Uterus (tissue), 4 donors: ENCODE data around the gene FAM72B. TPM values are rescaled to one million over a fixed set of nuclear protein-coding genes. Genes with fewer than 3 reads are reported as not detected.
"Not testable (repeated sequence)": the region's sequence is repeated elsewhere in the genome, so short reads cannot be mapped to it uniquely, and the experiment has no call there.

Experiments used
- DNase-seq, 2 donors: peaks; one replicate each; pipeline ENCODE4 v3.0.0-alpha.2; 2019 to 2020
- H3K27ac ChIP-seq, 2 donors: fragments of 200-600 bp; sonication (generic); 1 replicate in 1 of 2; 2 replicates in 1 of 2; pipeline ENCODE4 v1.5.1; 2016 to 2018
- H3K27me3 ChIP-seq, 2 donors: fragments of 200-600 bp; sonication (generic); one replicate each; pipeline ENCODE4 v1.5.1; 2018 to 2019; ENCODE audit warnings: control low read depth in 1 of 2
- H3K36me3 ChIP-seq, 2 donors: fragments of 200-600 bp; sonication (generic); one replicate each; pipeline ENCODE4 v1.5.1; 2019; ENCODE audit warnings: control low read depth in 1 of 2
- H3K4me1 ChIP-seq, 2 donors: fragments of 200-600 bp; sonication (generic); one replicate each; pipeline ENCODE4 v1.5.1; 2018 to 2019; ENCODE audit warnings: control low read depth in 1 of 2
- H3K4me3 ChIP-seq, 2 donors: fragments of 200-600 bp; sonication (generic); 1 replicate in 1 of 2; 2 replicates in 1 of 2; pipeline ENCODE4 v1.5.1; 2018 to 2019; ENCODE audit warnings: mild to moderate bottlenecking in 1 of 2
- H3K9me3 ChIP-seq, 2 donors: fragments of 200-600 bp; sonication (generic); one replicate each; pipeline ENCODE4 v1.5.1; 2019; ENCODE audit warnings: control low read depth in 1 of 2
- intact Hi-C: fragments of 100-400 bp; cut with DNase I; formaldehyde crosslinking; loops from one replicate; pipeline ENCODE4 v1.15.1; 2023; ENCODE audit warnings: low total_unique reads
- total RNA-seq, 4 donors: library from RNA; depleted of rRNA in 3 of 4; stranded (reverse); fragments of >200 nt in 3 of 4; gene quantifications; one replicate each; pipeline versions ENCODE4 v1.1.0 to v1.2.4, GENCODE V29; 2014 to 2023
- donor health status: DM: yes; HTN: yes; CAD: no.

The FAM72B gene
- total RNA-seq, 4 donors from 2014 or later: 1.0 to 4.6 TPM; not detected in 2

DNA sequence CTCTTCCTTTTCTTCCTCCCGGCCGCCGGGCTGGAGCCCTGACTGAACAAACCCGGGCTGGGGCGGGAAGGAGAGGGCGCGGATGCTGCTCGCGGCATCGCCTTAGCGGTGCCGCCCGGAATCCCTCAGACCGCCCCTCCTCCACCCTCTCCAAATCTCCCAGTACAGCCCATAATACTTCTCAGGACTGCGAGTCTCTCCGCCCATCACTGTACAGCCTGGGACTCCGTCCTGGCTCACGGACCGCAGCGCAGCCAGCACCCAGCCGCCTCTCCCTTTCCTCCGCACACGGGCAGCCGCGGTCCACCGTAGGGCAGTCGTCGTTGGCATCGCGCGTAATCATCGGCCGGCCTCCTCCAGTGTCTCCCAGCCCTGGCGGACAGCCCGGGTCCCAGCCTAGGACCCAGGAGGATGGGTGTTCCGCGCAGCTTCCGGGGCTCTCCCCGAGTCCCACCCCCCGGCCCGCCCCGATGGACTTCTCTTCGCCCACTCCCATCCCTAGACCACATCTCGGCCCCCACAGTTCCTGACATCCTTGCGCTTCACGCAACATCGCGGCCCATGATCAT, 1.1 kb upstream of the FAM72B start:
- H3K9me3 ChIP-seq, H3K27me3 ChIP-seq, H3K36me3 ChIP-seq, intact Hi-C loops, H3K4me1 ChIP-seq: not testable (repeated sequence)
- Histone ChIP-seq H3K4me3 (peak overlapping the region; percentile 25 to 51), H3K27ac (peak overlapping the region; percentile 71 to 87)
- peak in 1 of 2 donors; percentile 16 for DNase-seq

DNA sequence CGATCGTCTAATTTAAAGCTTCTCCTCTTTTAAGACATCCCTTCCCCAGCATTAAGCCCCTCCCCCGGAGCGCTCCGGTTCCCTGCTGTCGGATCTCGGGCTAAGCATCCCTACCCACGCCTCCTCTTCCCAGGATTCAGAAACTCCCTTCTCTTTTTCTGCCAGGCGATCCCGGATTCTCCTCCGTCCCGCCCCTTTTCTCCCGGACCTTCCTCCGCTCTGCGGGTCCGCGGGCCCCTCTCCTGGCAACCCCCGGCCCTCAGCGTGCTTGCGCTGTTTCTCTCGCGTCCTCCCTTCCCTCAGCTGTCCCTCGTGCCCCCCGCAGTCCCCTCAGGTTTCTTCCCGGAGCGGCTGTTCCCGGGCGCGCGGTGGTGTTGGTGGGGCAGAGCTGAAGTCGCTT, 273 bp downstream of the FAM72B start:
- H3K4me1 ChIP-seq, intact Hi-C loops, H3K36me3 ChIP-seq, H3K27me3 ChIP-seq, H3K9me3 ChIP-seq, H3K27ac ChIP-seq: not testable (repeated sequence)
- peak; percentile 11 to 14 for DNase-seq
- peak overlapping the region; percentile 26 to 29 for H3K4me3 ChIP-seq

DNA sequence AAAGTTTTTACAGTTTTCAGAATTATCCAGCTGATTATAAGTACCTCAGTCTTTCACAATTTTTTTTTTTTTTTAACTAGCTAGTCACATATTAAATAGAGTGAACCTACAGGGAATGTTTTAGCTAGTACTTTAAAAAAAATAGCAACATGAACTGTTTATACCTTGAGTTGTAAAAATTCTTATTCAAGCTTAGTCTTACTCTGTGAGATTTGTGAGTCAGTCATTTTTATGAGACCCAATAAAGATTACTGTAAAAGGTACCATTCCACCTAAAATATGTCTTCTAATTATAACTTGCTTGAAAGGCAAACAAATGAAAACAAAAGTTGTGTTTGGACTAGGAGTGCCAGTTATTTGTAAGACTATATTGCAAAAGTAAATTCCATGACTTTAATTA, 5.9 kb downstream of the FAM72B start:
- intact Hi-C loops, H3K27ac ChIP-seq, DNase-seq, H3K36me3 ChIP-seq, H3K9me3 ChIP-seq, H3K27me3 ChIP-seq, H3K4me1 ChIP-seq, H3K4me3 ChIP-seq: not testable (repeated sequence)

DNA sequence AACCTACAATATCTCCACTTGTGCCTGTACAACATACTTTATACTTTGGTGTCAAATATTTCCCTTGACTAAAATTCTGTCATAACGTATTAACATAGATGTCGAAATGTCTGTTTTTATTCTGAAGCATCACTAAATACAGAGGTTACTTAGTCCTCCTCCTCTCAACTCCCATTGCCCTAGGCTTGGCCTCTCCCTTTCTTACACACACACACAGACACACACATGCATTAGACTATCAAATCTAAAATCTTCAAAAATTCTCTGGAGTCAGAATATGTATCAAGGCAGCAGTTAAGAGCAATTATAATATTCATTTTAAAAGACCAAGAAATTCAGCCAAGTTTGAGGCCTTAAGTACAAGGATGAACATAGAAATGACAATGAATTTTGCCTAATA, 7.5 kb downstream of the FAM72B start:
- H3K9me3 ChIP-seq, H3K27me3 ChIP-seq, H3K27ac ChIP-seq, H3K36me3 ChIP-seq, H3K4me1 ChIP-seq, intact Hi-C loops, H3K4me3 ChIP-seq, DNase-seq: not testable (repeated sequence)

DNA sequence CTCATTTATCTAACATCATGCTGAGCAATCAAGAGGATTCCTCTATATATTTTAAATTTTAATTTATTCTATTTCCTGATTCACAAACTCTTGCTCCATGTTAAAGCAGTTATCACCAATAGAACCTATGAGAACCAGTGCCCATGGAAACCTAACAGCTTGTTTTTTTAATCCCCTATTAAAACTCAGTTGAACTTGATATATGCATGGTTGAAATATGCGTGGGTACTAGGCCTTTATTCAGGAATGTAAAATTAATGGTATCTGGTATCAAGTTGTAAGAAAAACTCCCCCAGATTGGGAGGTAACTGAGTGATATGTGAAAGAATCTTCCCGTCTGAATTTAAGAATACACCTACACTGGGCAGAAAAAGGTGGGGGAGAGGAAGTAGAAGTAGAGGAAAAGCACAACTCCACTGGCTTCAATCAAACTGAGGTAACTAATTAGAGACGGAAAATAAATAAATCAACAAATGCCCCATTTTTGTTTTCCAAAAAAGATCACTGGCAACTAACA, 15.9 kb downstream of the FAM72B start:
- intact Hi-C loops, H3K36me3 ChIP-seq, H3K27me3 ChIP-seq, H3K9me3 ChIP-seq, H3K4me3 ChIP-seq, H3K4me1 ChIP-seq, H3K27ac ChIP-seq, DNase-seq: not testable (repeated sequence)

DNA sequence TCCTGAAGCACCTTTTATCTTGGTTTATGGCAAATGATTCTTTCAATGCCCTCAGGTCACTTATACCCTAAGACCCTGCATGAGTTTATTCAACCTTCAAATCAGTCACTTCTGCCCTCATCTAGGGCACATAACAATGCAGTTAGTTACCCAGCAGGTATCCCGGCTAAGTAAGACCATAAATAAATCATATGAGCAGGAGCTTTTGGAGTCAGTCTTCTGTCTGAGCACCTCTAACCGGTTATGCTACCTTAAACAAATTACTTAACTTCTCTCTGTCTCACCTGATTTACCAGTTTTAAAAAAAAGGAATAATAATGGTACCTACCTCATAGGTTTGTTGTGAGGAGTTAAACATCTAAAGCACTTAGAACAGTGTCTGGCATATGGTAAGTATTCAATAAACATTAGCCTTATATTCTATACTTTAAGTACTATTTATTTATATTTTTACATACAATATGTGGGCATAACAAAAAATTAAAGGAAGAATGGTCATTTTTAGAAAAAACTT, 16.9 kb downstream of the FAM72B start:
- DNase-seq, H3K4me1 ChIP-seq, intact Hi-C loops, H3K36me3 ChIP-seq, H3K27ac ChIP-seq, H3K9me3 ChIP-seq, H3K4me3 ChIP-seq, H3K27me3 ChIP-seq: not testable (repeated sequence)

DNA sequence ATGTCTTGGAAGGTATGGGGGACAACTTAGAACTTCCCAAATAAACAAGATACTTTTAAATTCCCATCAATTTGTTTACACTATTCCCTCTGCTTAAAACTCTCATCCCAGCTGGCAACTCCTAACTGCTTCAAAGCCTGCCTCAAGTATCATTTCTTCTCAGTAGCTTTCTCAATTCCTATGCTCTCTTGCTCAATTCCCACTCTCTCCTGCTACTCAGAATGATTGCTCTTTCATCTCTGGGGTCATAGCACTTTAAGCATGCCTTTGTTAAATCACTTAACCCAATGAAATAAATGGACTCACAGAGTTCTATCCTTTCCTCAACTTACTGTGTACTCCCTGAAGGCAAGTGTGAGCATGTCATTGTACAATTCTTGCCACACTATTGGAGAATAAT, 18.8 kb downstream of the FAM72B start:
- H3K36me3 ChIP-seq, H3K27ac ChIP-seq, DNase-seq, H3K4me3 ChIP-seq, intact Hi-C loops, H3K9me3 ChIP-seq, H3K4me1 ChIP-seq, H3K27me3 ChIP-seq: not testable (repeated sequence)

DNA sequence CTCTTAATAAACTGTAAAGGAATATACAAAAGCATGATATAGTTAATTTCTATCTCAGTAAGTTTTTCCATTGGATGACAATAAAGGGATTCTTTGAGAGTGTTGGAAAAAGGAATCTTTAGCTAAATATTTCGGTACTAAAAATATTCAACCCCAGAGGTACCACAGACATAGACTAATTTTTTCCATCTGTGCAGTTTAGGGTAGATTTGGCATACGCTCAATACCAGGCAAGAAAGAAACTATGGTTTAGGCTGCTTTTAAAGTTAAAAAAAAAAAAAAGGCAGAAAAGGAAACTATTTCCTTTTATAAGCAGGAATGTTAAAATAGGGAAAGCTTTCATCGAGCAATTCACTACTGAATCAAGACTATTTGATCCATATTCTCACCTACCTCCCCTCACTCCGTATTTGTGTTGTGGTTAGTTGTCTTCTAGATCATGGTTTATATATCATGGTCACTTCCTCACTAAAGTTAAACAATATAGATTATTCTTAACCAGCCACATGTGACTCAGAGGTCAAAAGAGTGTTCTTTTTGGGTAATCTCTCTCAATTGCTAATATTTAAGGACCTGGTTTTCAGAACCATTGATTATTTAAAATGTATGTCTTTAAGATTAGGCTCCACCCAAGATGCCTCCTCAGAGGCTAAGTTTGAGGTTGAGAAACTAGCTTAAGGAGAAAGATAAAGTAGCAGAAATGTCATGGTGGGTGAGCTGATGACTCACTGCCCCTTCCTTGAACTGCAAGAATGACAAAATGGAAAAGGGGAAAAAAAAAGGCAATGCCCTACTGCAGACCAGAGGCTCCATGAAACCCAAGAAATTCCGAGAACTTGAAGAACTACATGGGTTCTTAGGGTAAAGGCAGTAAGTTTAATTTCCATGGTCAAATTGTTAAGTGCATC, 20.0 kb downstream of the FAM72B start:
- DNase-seq, H3K9me3 ChIP-seq, H3K4me3 ChIP-seq, H3K36me3 ChIP-seq, H3K4me1 ChIP-seq, H3K27me3 ChIP-seq, H3K27ac ChIP-seq, intact Hi-C loops: not testable (repeated sequence)

DNA sequence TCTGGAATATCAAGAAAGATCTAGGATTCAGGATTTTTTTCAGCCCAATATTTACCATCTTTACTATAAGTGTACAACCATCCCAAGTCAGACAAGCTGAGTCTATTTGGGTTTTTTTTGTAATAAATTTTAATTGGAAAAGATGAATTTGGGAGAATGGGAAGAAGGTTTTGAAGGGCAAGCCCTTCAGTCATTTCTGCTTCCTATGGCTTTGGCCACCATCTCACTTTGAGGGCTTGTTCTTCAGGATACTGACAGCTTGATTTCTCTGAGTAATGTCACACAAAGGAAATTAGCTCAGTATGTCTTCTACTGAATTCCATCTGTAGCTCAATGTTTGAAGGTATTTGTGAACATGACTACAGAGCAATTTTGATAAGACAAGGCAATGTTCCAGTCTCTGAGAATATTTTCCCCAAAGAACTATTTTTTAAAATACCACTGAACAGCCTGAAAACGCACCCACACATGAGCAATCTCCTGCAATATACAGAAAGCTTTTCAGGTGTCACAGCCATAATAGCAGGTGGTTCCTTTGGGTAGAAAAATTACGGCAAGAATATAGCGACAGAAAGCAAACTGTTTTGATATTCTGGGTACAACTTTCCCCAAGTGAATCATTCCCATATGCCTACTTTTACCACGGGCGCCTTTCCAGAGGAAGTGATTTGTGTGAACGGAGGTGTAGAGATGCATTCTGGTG, 22.8 kb downstream of the FAM72B start:
- DNase-seq, H3K9me3 ChIP-seq, H3K36me3 ChIP-seq, H3K27me3 ChIP-seq, H3K27ac ChIP-seq, H3K4me1 ChIP-seq, H3K4me3 ChIP-seq, intact Hi-C loops: not testable (repeated sequence)

DNA sequence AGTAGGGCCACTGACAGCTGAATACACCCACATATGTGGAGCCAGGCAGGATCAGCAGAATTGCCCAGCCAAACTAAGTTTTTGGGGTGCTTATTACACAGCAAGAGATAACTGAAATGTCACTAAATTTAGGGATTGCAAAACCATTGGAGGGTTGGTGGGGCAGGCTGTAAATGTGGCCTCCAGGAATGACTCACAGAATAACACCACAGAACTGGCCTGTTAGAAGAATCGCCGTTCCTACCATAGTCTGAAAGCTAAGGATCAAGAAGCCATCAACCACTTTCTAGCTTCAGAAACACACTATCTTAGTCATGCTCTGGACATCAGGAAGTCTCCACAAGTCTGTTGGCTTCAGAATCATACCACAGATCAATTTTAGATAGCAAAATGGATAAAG, 24.0 kb downstream of the FAM72B start:
- H3K27ac ChIP-seq, intact Hi-C loops, H3K27me3 ChIP-seq, H3K36me3 ChIP-seq, H3K4me3 ChIP-seq, DNase-seq, H3K9me3 ChIP-seq, H3K4me1 ChIP-seq: not testable (repeated sequence)

DNA sequence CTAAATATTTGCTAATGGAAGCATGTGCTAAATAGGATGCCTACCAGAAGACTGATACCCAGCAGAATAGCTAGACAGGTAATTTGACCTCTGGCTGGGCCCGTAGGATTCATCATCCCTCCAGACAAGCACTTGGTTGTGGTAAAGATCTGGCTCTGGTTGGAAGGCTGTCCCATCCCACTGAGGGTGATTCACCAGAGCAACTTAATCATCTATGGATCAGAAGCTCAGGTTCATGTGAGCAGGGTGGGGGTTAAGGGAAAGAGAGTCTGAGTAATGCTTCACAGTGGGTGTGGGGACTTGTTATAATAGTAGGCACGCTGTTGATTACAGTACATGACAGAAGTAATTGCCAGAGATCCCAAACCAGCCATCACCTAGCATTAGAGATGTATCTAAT, 26.5 kb downstream of the FAM72B start:
- DNase-seq, H3K4me3 ChIP-seq, H3K36me3 ChIP-seq, intact Hi-C loops, H3K27me3 ChIP-seq, H3K9me3 ChIP-seq, H3K4me1 ChIP-seq, H3K27ac ChIP-seq: not testable (repeated sequence)

DNA sequence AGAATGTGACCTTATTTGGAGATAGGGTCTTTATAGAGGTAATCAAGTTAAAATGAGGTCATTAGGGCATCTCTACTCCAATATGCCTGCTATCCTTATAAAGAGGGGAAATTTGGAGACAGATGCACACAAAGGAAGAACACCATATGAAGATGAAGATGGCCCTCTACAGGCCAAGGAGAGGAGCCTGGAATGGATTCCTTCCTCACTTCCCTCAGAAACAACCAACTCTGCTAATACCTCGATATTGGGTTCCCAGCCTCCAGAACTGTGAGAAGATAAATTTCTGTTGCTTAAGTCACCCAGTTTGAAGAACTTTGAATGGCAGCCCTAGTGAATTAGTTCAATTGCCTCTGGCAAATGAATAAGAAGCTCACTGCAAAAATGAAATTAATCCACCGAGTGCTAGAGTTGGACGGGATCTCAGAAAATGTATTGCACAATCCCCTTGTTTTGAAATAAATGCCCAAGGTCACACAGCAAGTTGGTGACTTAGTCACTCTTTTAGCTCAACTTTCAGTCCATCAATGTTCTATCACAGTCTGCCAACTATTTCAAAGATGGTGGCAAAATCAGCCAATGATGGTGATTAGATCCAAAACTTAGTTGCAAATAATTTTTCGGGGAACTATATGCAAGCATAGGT, 27.1 kb downstream of the FAM72B start:
- H3K4me1 ChIP-seq, H3K9me3 ChIP-seq, H3K36me3 ChIP-seq, DNase-seq, intact Hi-C loops, H3K4me3 ChIP-seq, H3K27me3 ChIP-seq, H3K27ac ChIP-seq: not testable (repeated sequence)
